ENCODE data around the gene OPN1SW.

Gene OPN1SW

GRCh38 chr7:128731184-128731583, 44.4 kb downstream of the OPN1SW start:
- Histone ChIP-seq H3K4me1 (ENCODE audit: insufficient read depth, low read length, poor library complexity, severe bottlenecking) (peaks cover 20% of the 10 kb centered on the region), H3K9ac (ENCODE audit: low read depth, low read length, poor library complexity, severe bottlenecking) (no peak overlapping the region), H3K36me3 (ENCODE audit: insufficient read depth, low read length) (no peaks in the 10 kb centered on the region), H3K4me3 (ENCODE audit: low read length, poor library complexity, severe bottlenecking) (no peak overlapping the region), H3K4me2 (ENCODE audit: low read depth, low read length, poor library complexity, severe bottlenecking) (no peak overlapping the region), H3K79me2 (ENCODE audit: insufficient read depth, low read length) (no peaks in the 10 kb centered on the region), H3F3A (ENCODE audit: low read depth) (no peaks in the 10 kb centered on the region), H3K27me3 (ENCODE audit: insufficient read depth, low read length, poor library complexity, severe bottlenecking) (no peaks in the 10 kb centered on the region), H2AFZ (ENCODE audit: low read length) (no peak overlapping the region; the same call in 1 of the 2 replicates), H3K9me3 (ENCODE audit: insufficient read depth, low read depth, low read length) (no peaks in the 10 kb centered on the region), H4K20me1 (ENCODE audit: insufficient read depth, low read length, poor library complexity, severe bottlenecking) (no peaks in the 10 kb centered on the region), H3K9me2 (replicated peaks; ENCODE audit: low read depth, low read length) (no peaks in the 10 kb centered on the region)
- TF ChIP-seq EZH2phosphoT487 (IDR thresholded peaks at IDR 0.05; ENCODE audit: borderline replicate concordance), result no peak

- no peaks in the 10 kb centered on the region for H3K9me3 ChIP-seq (ENCODE audit: insufficient read depth, low read depth, low read length)
- no peak overlapping the region for H3K4me2 ChIP-seq (ENCODE audit: low read depth, low read length, poor library complexity, severe bottlenecking)
- no peak for TF ChIP-seq EZH2phosphoT487 (IDR thresholded peaks at IDR 0.05; ENCODE audit: borderline replicate concordance)
- no peak for TF ChIP-seq CTCF (conservative IDR thresholded peaks at IDR 0.05; ENCODE audit: low read length)
- no peaks in the 10 kb centered on the region for H3K79me2 ChIP-seq (ENCODE audit: insufficient read depth, low read length)
- no peaks in the 10 kb centered on the region for H3K36me3 ChIP-seq (ENCODE audit: insufficient read depth, low read length)
- no peaks in the 10 kb centered on the region for H3K9me2 ChIP-seq (replicated peaks; ENCODE audit: low read depth, low read length)
- H3F3A ChIP-seq (ENCODE audit: low read depth), result no peaks in the 10 kb centered on the region
- no peak overlapping the region for H3K4me3 ChIP-seq (ENCODE audit: low read length, poor library complexity, severe bottlenecking)
- H2AFZ ChIP-seq (ENCODE audit: low read length), result no peak overlapping the region
- H4K20me1 ChIP-seq (ENCODE audit: insufficient read depth, low read length, poor library complexity, severe bottlenecking), result no peaks in the 10 kb centered on the region
- no peaks in the 10 kb centered on the region for H3K27me3 ChIP-seq (ENCODE audit: insufficient read depth, low read length, poor library complexity, severe bottlenecking)
- peaks cover 12% of the 10 kb centered on the region for H3K4me1 ChIP-seq (ENCODE audit: insufficient read depth, low read length, poor library complexity, severe bottlenecking)
- no peak overlapping the region for H3K9ac ChIP-seq (ENCODE audit: low read depth, low read length, poor library complexity, severe bottlenecking)
Measured at GRCh38 chr7:128729494-128729893, 46.1 kb downstream of the OPN1SW start.

DNA sequence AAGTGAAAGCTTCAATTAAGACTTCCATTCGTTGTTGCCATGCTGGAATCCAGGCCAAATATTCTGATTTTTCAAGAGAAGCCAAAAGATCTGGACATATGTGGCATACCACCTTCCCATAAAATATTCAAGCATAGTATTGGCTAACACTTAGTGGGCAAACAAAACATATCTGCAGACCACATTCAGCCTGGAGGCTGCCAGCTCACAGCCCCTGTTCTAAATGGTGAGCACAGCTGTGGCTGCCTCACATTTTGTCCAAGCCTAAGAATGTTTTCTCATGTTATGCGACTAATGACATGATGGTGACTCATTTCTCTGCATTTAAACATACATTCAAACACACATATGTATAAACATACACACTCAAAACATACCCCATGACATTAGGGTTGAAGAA, 47.0 kb downstream of the OPN1SW start:
- H3K4me1 ChIP-seq (ENCODE audit: insufficient read depth, low read length, poor library complexity, severe bottlenecking), result peaks cover 12% of the 10 kb centered on the region
- no peaks in the 10 kb centered on the region for H3K79me2 ChIP-seq (ENCODE audit: insufficient read depth, low read length)
- no peak overlapping the region for H2AFZ ChIP-seq (ENCODE audit: low read length)
- H3K4me3 ChIP-seq (ENCODE audit: low read length, poor library complexity, severe bottlenecking), result no peak overlapping the region
- H3K36me3 ChIP-seq (ENCODE audit: insufficient read depth, low read length), result no peaks in the 10 kb centered on the region
- no peak for TF ChIP-seq CTCF (conservative IDR thresholded peaks at IDR 0.05; ENCODE audit: low read length)
- no peak for TF ChIP-seq EZH2phosphoT487 (IDR thresholded peaks at IDR 0.05; ENCODE audit: borderline replicate concordance)
- no peaks in the 10 kb centered on the region for H3K27me3 ChIP-seq (ENCODE audit: insufficient read depth, low read length, poor library complexity, severe bottlenecking)
- H3K9me2 ChIP-seq (replicated peaks; ENCODE audit: low read depth, low read length), result no peaks in the 10 kb centered on the region
- no peak overlapping the region for H3K9ac ChIP-seq (ENCODE audit: low read depth, low read length, poor library complexity, severe bottlenecking)
- H3F3A ChIP-seq (ENCODE audit: low read depth), result no peaks in the 10 kb centered on the region
- no peaks in the 10 kb centered on the region for H3K9me3 ChIP-seq (ENCODE audit: insufficient read depth, low read depth, low read length)
- H3K4me2 ChIP-seq (ENCODE audit: low read depth, low read length, poor library complexity, severe bottlenecking), result no peak overlapping the region
- H4K20me1 ChIP-seq (ENCODE audit: insufficient read depth, low read length, poor library complexity, severe bottlenecking), result no peaks in the 10 kb centered on the region

DNA sequence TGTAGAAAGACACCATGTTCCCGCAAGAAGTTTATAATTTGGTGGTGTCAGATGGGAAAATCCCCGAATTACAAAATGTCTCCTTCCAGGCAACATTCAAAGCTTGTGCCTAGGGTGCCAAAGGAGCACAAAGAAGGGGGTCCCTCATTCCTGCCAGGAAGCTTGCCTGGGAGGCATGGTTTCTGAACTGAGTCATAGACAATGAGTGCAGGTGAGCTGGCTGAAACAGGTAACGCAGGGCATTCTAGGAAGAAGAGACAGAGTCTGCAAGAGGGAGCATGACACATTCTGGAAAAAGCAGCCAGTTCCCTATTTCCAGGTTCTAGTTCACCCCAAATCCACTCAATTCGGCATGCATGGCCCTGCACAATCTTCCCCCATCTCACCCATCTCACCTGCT, 48.4 kb downstream of the OPN1SW start:
- Histone ChIP-seq H3K79me2 (ENCODE audit: insufficient read depth, low read length) (no peaks in the 10 kb centered on the region), H3K4me3 (ENCODE audit: low read length, poor library complexity, severe bottlenecking) (no peak overlapping the region), H3K36me3 (ENCODE audit: insufficient read depth, low read length) (no peaks in the 10 kb centered on the region), H3K9ac (ENCODE audit: low read depth, low read length, poor library complexity, severe bottlenecking) (no peak overlapping the region), H4K20me1 (ENCODE audit: insufficient read depth, low read length, poor library complexity, severe bottlenecking) (no peaks in the 10 kb centered on the region), H3F3A (ENCODE audit: low read depth) (no peaks in the 10 kb centered on the region), H2AFZ (ENCODE audit: low read length) (no peak overlapping the region), H3K9me2 (replicated peaks; ENCODE audit: low read depth, low read length) (no peaks in the 10 kb centered on the region), H3K27me3 (ENCODE audit: insufficient read depth, low read length, poor library complexity, severe bottlenecking) (no peaks in the 10 kb centered on the region), H3K4me2 (ENCODE audit: low read depth, low read length, poor library complexity, severe bottlenecking) (no peak overlapping the region), H3K9me3 (ENCODE audit: insufficient read depth, low read depth, low read length) (no peaks in the 10 kb centered on the region), H3K4me1 (ENCODE audit: insufficient read depth, low read length, poor library complexity, severe bottlenecking) (peaks cover under 1% of the 10 kb centered on the region)
- TF ChIP-seq CTCF (conservative IDR thresholded peaks at IDR 0.05; ENCODE audit: low read length), result no peak
- TF ChIP-seq EZH2phosphoT487 (IDR thresholded peaks at IDR 0.05; ENCODE audit: borderline replicate concordance), result no peak
